Stimulated activated CD4-positive, alpha-beta T cell treated with anti-CD3 and anti-CD28 coated beads, Interleukin-1b, Interleukin-23, amount 100 ng/mL, for 4 hours (primary cell): ENCODE data around the gene C9orf57.
"Not testable (repeated sequence)": the region's sequence is repeated elsewhere in the genome, so short reads cannot be mapped to it uniquely, and the experiment has no call there.

ENCODE experiments used
- DNase-seq, 2 donors: peaks; one replicate each; pipeline ENCODE4 v3.0.0-alpha.2; 2020; ENCODE audit warnings: low read depth in 2 of 2

C9orf57 gene

DNA sequence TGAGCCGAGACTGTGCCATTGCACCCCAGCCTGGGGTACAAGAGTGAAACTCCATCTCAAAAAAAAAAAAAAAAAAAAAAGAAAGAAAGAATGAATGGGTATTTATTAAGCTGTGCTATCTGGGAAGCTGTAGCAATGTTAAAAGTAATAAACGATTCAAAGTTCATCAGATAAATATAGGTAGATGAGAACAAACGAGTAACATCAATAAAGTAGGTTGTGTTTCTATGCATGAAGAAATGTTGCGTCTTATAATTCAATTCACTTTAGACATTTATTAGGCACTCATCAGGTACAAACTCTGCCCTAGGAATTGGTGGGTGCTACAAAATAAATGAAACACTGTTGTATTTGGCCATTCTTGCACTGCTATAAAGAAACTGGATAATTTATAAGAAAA is 36.8 kb downstream of the C9orf57 start:
- no peak for DNase-seq

DNA sequence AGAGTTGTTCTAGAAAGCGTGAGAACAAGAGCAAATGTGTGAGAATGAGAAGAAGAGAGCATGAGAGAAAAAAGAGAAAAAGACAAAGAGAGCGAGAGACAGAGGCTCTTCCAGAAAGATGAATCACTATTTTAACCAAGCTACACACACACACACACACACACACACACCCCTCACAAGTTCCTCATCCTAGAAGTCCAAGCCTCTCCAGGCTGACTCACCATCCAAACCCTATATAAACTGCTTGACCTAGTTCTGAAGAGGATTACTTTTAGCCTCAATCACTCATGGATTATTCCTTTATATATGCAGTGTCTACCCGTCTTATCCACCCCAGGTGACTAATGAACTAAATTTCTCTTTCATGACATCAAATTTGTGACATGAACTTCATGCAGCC is 37.6 kb downstream of the C9orf57 start:
- DNase-seq: no peak

DNA sequence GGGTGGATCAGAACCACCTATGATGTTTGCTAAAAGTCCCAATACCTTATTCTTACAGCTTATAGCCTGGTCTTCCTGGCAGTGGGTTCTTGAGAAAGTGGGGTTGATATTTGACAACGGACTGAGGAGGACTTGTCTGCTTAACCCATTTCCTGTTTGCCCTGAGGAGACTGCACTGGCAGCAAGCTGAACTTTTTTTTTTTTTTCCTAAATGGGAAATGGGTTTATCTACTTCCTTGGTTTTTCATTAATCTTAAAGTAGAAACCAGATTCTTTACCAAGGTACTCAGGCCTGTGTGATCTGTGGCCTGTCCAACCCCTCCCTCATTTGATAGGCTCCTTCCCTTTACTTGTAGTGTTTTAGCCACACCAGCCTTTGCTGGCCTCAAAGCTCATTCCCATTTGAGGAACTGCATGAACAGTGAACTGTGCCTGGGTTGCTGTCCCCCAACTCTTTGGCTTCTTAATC is 47.1 kb downstream of the C9orf57 start:
- DNase-seq: no peak

DNA sequence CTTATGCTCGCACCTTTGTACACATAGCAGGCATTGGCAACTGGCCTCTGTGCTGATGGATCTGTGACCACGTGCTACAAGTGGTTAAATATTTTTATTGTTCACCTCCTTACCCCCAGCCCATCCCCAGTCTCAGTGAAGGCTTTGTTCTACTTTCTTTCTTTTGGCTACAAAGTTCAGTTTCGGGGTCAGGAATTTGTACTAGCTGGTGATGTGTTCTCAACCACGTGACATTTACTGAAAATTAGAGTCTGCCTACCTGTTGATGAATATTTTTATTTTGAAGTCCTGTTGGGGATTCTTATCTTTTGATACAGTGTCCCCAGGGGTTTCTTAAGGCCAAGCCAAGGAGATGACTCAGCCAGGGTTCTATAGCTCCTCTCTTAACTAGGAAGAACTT is 47.8 kb downstream of the C9orf57 start:
- no peak for DNase-seq

DNA sequence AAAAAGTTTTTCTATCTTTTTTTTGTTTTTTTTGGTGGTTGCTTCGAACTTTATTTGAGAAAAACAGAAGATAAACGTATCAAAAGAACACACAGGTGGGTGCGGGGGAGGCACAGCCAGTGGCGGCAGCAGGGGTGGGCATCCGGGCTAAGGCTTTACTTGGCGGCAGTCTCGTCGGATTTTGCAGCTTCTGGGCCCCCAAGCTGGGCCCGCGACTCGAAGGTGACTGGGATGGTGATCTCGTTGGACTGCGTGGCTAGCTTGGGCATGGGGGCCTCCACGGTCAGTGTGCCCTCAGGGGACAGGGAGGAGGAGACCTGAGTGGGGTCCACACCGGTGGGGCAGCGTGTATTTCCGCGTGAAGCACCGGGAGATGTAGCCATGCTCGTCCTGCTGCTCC is 52.7 kb downstream of the C9orf57 start:
- not testable (repeated sequence) for DNase-seq

DNA sequence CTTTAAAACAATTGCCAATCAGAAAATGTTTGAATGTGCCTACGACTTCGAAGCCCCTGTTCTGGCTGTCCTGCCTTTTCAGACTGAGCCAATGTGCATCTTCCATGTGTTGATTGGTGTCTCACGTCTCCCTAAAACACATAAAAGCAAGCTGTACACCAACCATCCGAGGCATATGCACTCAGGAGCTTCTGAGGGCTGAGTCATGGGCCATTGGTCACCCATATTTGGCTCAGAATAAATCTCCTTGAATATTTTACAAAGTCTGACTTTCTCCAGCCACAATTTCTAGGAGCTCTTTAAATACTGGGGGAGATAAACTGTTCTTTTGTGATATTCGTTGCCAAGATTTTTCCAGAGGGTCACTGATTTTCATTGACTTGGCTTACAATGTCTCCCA is 53.9 kb downstream of the C9orf57 start:
- no peak for DNase-seq

DNA sequence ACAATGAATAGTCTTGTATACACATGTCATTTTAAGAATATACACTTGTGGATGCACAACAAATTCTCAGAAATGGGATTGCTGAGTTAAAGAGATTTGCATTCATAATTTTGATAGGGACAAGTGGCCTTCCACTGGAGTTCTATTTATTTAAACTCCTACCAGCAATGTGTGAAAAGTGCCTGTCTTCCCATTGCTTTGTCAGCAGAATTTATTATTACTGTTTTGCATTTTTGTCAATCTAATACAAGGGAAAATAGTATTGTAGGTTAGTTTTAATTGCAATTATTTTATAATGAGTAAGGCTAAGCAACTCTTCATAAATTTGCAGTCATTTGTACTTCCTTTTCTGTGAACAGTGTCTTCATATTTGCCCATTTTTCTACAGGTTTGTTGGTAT is 55.0 kb downstream of the C9orf57 start:
- DNase-seq: no peak
